GM12801 (cell line): Measurements from ENCODE around the gene TMEM44.

Experiments
- CTCF ChIP-seq: IDR thresholded peaks from one replicate; pipeline ENCODE4 v1.5.1; 2011; ENCODE audit warnings: control low read depth; ENCODE audit not compliant: insufficient read length; ENCODE audit errors: extremely low read depth

TMEM44 gene

DNA sequence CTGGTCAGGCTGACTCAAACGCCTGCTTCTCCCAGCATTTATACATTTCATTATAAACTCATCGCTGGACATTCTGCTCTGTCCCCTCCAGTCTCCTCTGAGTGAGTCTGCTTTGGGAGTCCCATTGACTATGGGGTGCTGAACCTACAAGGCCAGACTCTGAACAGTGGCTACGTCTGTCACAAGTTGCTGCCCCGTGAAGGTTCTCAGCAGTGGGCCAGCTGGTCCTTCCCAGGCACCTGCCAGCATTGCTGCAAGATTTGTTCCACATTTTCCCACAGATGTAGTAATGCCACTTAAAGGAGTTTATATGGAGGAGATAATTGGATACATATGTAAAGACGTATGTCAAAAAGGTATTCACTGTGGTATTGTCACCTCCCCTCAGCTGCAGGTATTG, 73.7 kb downstream of the TMEM44 start:
- TF ChIP-seq CTCF = no peak

GRCh38 chr3:194556086-194557056, 76.8 kb downstream of the TMEM44 start:
- no peak for TF ChIP-seq CTCF

DNA sequence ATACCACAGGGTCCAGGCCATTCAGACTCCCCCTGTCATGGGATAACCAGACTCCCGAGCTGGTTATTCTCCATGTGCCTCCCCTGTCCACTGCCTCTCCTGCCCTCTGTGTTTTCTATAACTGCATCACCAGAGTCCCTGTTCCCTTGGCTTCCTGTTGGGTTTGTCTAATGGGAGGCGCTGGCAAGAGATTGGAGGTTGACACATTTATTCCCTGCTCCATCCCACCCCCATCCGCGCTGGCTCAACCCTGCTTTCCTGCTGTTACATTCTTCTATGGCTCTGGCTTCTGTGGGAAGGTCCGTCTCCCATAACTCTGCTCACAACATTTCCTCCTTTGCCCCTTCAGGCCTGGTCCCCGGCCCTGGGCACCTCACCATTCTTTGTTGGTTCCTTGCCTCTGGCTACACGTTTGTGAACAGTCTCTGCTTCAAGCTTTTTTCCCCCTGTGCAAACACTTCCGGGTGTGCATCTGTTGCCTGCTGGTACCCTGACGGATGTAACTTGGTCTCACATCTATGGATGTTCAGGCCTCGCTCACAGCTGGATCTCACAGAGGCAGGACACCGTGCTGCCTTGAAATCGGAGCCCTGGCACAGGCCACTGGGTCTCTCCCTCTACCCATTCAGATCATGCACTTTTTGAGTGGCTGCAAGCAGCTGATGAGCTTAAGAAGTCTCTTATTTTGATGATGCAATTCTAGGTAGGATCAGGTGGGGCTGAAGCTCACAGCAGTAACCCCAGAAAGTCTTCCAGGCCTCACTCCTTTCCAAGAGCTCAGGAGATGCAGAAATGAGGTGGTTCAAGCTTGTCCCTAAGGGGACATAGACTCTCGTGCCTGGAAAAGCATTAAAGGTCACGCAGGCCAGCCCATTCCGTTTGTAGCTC, 77.8 kb downstream of the TMEM44 start:
- no peak for TF ChIP-seq CTCF

DNA sequence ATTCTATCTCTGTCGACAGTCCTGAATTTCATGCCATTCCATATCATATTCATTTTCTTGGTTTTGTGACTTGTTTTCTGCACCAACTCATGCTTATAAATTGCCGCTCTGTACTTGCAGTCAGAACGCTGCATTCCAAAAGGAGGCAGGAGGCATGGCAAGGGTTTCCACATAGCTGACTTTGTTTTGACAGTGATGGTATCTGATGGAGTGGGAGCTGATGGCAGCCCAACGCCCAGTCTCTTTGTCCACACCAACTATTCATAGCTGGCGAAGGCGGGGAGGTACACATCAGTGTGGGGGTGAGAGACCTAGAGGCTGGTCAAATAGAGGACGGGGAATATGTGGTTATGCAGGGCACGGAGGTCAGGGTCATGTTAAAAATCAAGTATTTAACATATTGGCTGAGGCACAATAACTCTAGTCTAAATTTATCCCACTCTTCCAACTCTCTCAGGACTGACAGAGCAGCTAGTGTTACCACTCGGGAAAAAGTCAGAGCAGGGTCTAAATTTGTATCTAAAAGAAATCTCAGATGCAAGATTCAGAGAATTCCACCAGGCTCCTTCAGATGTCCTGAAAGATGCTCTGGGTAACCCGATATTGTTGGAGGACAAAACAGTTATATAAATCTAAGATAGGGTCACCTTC, 78.6 kb downstream of the TMEM44 start:
- no peak for TF ChIP-seq CTCF

- TF ChIP-seq CTCF = no peak
Observed at GRCh38 chr3:194552327-194552949, 80.8 kb downstream of the TMEM44 start.

- TF ChIP-seq CTCF = no peak
Observed at GRCh38 chr3:194549853-194550252, 83.4 kb downstream of the TMEM44 start.
